Measurements from ENCODE around the gene KCNN1. TPM values are rescaled to one million over a fixed set of nuclear protein-coding genes. Genes with fewer than 3 reads are reported as not detected.
"Not testable (repeated sequence)": the region's sequence is repeated elsewhere in the genome, so short reads cannot be mapped to it uniquely, and the experiment has no call there.

Gene KCNN1
- total RNA-seq, 1 donor from 2014 or later, result 0.13 TPM

- peak; percentile 97 for DNase-seq (ENCODE audit: low spot score)
These were observed 34.2 kb downstream of the KCNN1 start for GRCh38 chr19:18000915-18001776.

- DNase-seq (ENCODE audit: low spot score), result no peak
These were observed 35.0 kb downstream of the KCNN1 start for GRCh38 chr19:18001777-18002345.

- no peak for DNase-seq (ENCODE audit: low spot score)
These were observed 35.5 kb downstream of the KCNN1 start for GRCh38 chr19:18002347-18002850.

GRCh38 chr19:18005750-18006149, 38.8 kb downstream of the KCNN1 start:
- DNase-seq (ENCODE audit: low spot score), result not testable (repeated sequence)

GRCh38 chr19:18007044-18007916, 40.4 kb downstream of the KCNN1 start:
- DNase-seq (ENCODE audit: low spot score), result no peak

- DNase-seq (ENCODE audit: low spot score), result peak; percentile 97
These were observed 41.2 kb downstream of the KCNN1 start, which contains the start of gene ARRDC2 for GRCh38 chr19:18007917-18008673. ARRDC2 (plus strand) TSS chr19:18008170; CDS start chr19:18008311, 141 bp downstream.

GRCh38 chr19:18008814-18009213, 41.9 kb downstream of the KCNN1 start:
- no peak for DNase-seq (ENCODE audit: low spot score)

GRCh38 chr19:18009412-18010066, 42.6 kb downstream of the KCNN1 start:
- DNase-seq (ENCODE audit: low spot score), result no peak

GRCh38 chr19:18010149-18010548, 43.2 kb downstream of the KCNN1 start:
- no peak for DNase-seq (ENCODE audit: low spot score)

- no peak for DNase-seq (ENCODE audit: low spot score)
These were observed 46.6 kb downstream of the KCNN1 start for GRCh38 chr19:18013210-18014111.

- no peak for DNase-seq (ENCODE audit: low spot score)
These were observed 47.3 kb downstream of the KCNN1 start for GRCh38 chr19:18014197-18014596.

- no peak for DNase-seq (ENCODE audit: low spot score)
These were observed 49.5 kb downstream of the KCNN1 start for GRCh38 chr19:18016209-18016910.

GRCh38 chr19:18017275-18018083, 50.6 kb downstream of the KCNN1 start:
- DNase-seq (ENCODE audit: low spot score), result no peak

GRCh38 chr19:18020212-18021085, 53.5 kb downstream of the KCNN1 start:
- peak; percentile 96 for DNase-seq (ENCODE audit: low spot score)

- no peak for DNase-seq (ENCODE audit: low spot score)
These were observed 54.3 kb downstream of the KCNN1 start for GRCh38 chr19:18021121-18021755.

GRCh38 chr19:18023622-18024251, 56.8 kb downstream of the KCNN1 start:
- DNase-seq (ENCODE audit: low spot score), result no peak
